ENCODE results near the gene GFY. TPM values are rescaled to one million over a fixed set of nuclear protein-coding genes. Genes with fewer than 3 reads are reported as not detected.

Gene GFY
- total and polyA plus RNA-seq, 4 donors: not detected

GRCh38 chr19:49473868-49474541 is 48.8 kb downstream of the GFY start, which contains the start of gene FLT3LG:
Gene FLT3LG, plus strand, starts transcription at chr19:49474215. Its CDS starts 425 bp downstream, at chr19:49474640.
- Histone ChIP-seq H3K9me3 (ENCODE audit: control insufficient read depth, low read length) (no peaks in the 10 kb centered on the region), H3K4me3 (ENCODE audit: low read length in 2 of 2) (peak within 1 kb of the TSS; percentile 85 to 86), H3K27me3 (ENCODE audit: control insufficient read depth in 1 of 2, insufficient read depth in 2 of 2, low read length in 1 of 2) (no peaks in the 10 kb centered on the region), H3K4me1 (ENCODE audit: control insufficient read depth in 1 of 2, insufficient read depth in 2 of 2, low read length in 2 of 2) (no peaks in the 10 kb centered on the region), H3K27ac (ENCODE audit: low read depth in 1 of 2, low read length in 2 of 2) (no peak within 1 kb of the TSS), H3K36me3 (ENCODE audit: control insufficient read depth in 1 of 2, insufficient read depth in 2 of 2, low read length in 1 of 2) (no peaks in the 10 kb centered on the region)
- WGBS, 2 donors: 2% methylated on average over 33 of the region's 33 CpGs
- DNase-seq (peak; percentile 88 to 93), ATAC-seq (ENCODE audit: low FRiP score) (peak; percentile 89)
- intact Hi-C loops (cut with DNase I): loop anchor here (2.0 to 5.0 kb wide), 2 partner anchors 73 kb away; no protein-coding TSS in a partner anchor

- Histone ChIP-seq H3K4me3 (ENCODE audit: low read length in 2 of 2) (peak overlapping the region; percentile 85 to 86), H3K27ac (ENCODE audit: low read depth in 1 of 2, low read length in 2 of 2) (no peak overlapping the region), H3K36me3 (ENCODE audit: control insufficient read depth in 1 of 2, insufficient read depth in 2 of 2, low read length in 1 of 2) (no peaks in the 10 kb centered on the region), H3K27me3 (ENCODE audit: control insufficient read depth in 1 of 2, insufficient read depth in 2 of 2, low read length in 1 of 2) (no peaks in the 10 kb centered on the region), H3K4me1 (ENCODE audit: control insufficient read depth in 1 of 2, insufficient read depth in 2 of 2, low read length in 2 of 2) (no peaks in the 10 kb centered on the region), H3K9me3 (ENCODE audit: control insufficient read depth, low read length) (no peaks in the 10 kb centered on the region)
- intact Hi-C loops (cut with DNase I): loop anchor here (2.0 to 5.0 kb wide), 2 partner anchors 72 to 73 kb away; no protein-coding TSS in a partner anchor
- WGBS, 2 donors: 8% methylated on average over 11 of the region's 11 CpGs
- ATAC-seq (ENCODE audit: low FRiP score) (peak; percentile 1), DNase-seq (no peak)
These were observed 49.3 kb downstream of the GFY start for GRCh38 chr19:49474542-49474924.

GRCh38 chr19:49475191-49475917 is 50.2 kb downstream of the GFY start:
- H3K4me3 ChIP-seq (ENCODE audit: low read length in 2 of 2): no peak overlapping the region
- H3K27me3 ChIP-seq (ENCODE audit: control insufficient read depth in 1 of 2, insufficient read depth in 2 of 2, low read length in 1 of 2): no peaks in the 10 kb centered on the region
- intact Hi-C loops (cut with DNase I): loop anchor here in 1 of 2 donors (2.0 kb wide), 1 partner anchor 71 kb away; no protein-coding TSS in a partner anchor
- ATAC-seq (ENCODE audit: low FRiP score) (no peak), DNase-seq (no peak)
- 63 to 69% methylated on average over 15 of the region's 15 CpGs for WGBS, 2 donors
- H3K36me3 ChIP-seq (ENCODE audit: control insufficient read depth in 1 of 2, insufficient read depth in 2 of 2, low read length in 1 of 2): no peaks in the 10 kb centered on the region
- H3K27ac ChIP-seq (ENCODE audit: low read depth in 1 of 2, low read length in 2 of 2): no peak overlapping the region
- H3K4me1 ChIP-seq (ENCODE audit: control insufficient read depth in 1 of 2, insufficient read depth in 2 of 2, low read length in 2 of 2): no peaks in the 10 kb centered on the region
- no peaks in the 10 kb centered on the region for H3K9me3 ChIP-seq (ENCODE audit: control insufficient read depth, low read length)

GRCh38 chr19:49475995-49476880 is 51.0 kb downstream of the GFY start:
- Histone ChIP-seq H3K36me3 (ENCODE audit: control insufficient read depth in 1 of 2, insufficient read depth in 2 of 2, low read length in 1 of 2) (no peaks in the 10 kb centered on the region), H3K9me3 (ENCODE audit: control insufficient read depth, low read length) (no peaks in the 10 kb centered on the region), H3K4me3 (ENCODE audit: low read length in 2 of 2) (no peak overlapping the region), H3K4me1 (ENCODE audit: control insufficient read depth in 1 of 2, insufficient read depth in 2 of 2, low read length in 2 of 2) (no peaks in the 10 kb centered on the region), H3K27me3 (ENCODE audit: control insufficient read depth in 1 of 2, insufficient read depth in 2 of 2, low read length in 1 of 2) (no peaks in the 10 kb centered on the region), H3K27ac (ENCODE audit: low read depth in 1 of 2, low read length in 2 of 2) (no peak overlapping the region)
- peak in 1 of 2 donors; percentile 86 for DNase-seq
- intact Hi-C loops (cut with DNase I): loop anchor here in 1 of 2 donors (2.0 kb wide), 1 partner anchor 71 kb away; no protein-coding TSS in a partner anchor
- ATAC-seq (ENCODE audit: low FRiP score): peak; percentile 53
- WGBS, 2 donors: 51 to 52% methylated on average over 23 to 27 of the region's 27 CpGs

Other genes with a start within 250 kb of the GFY start
- 1 to 10 TPM; 3.0 to 4.6 TPM for gene SLC6A16, start 100.2 kb upstream of the GFY start, total RNA-seq
- gene SLC6A16, start 100.2 kb upstream of the GFY start, polyA plus RNA-seq: 10 to 100 TPM in 1 of 2 donors, 1 to 10 TPM in 1; 2.4 to 12.9 TPM
- gene CD37, start 90.0 kb upstream of the GFY start, total RNA-seq: 10 to 100 TPM; 18.3 to 40.1 TPM
- gene CD37, start 90.0 kb upstream of the GFY start, polyA plus RNA-seq: 10 to 100 TPM in 1 of 2 donors, 1 to 10 TPM in 1; 5.2 to 10.8 TPM
- 10 to 100 TPM; 41.3 to 48.8 TPM for gene TEAD2, start 63.0 kb upstream of the GFY start, total RNA-seq
- gene TEAD2, start 63.0 kb upstream of the GFY start, polyA plus RNA-seq: 10 to 100 TPM; 17.7 to 43.3 TPM
- under 1 TPM in 1 of 2 donors, not detected in 1; 0.69 TPM for gene DKKL1, start 61.5 kb upstream of the GFY start, total RNA-seq
- not detected for gene DKKL1, start 61.5 kb upstream of the GFY start, polyA plus RNA-seq
- not detected for gene KASH5, start 37.1 kb upstream of the GFY start, total RNA-seq
- not detected for gene KASH5, start 37.1 kb upstream of the GFY start, polyA plus RNA-seq
- gene PTH2, start 1.9 kb upstream of the GFY start, total RNA-seq: not detected
- gene PTH2, start 1.9 kb upstream of the GFY start, polyA plus RNA-seq: not detected
- gene SLC17A7, start 16.1 kb downstream of the GFY start, total RNA-seq: 1 to 10 TPM; 1.0 to 4.7 TPM
- gene SLC17A7, start 16.1 kb downstream of the GFY start, polyA plus RNA-seq: under 1 TPM; 0.15 to 0.50 TPM
- gene PIH1D1, start 26.4 kb downstream of the GFY start, total RNA-seq: 10 to 100 TPM; 45.0 to 74.7 TPM
- 100 to 1,000 TPM in 1 of 2 donors, 10 to 100 TPM in 1; 53.7 to 124 TPM for gene PIH1D1, start 26.4 kb downstream of the GFY start, polyA plus RNA-seq
- 10 to 100 TPM; 17.1 to 23.7 TPM for gene ALDH16A1, start 27.8 kb downstream of the GFY start, total RNA-seq
- gene ALDH16A1, start 27.8 kb downstream of the GFY start, polyA plus RNA-seq: 10 to 100 TPM in 1 of 2 donors, 1 to 10 TPM in 1; 4.8 to 62.4 TPM
- 10 to 100 TPM in 1 of 2 donors, 1 to 10 TPM in 1; 6.3 to 17.6 TPM for gene FLT3LG, start 48.8 kb downstream of the GFY start, total RNA-seq
- gene FLT3LG, start 48.8 kb downstream of the GFY start, polyA plus RNA-seq: 10 to 100 TPM; 15.9 to 36.0 TPM
- 1,000 to 10,000 TPM; 1,716 to 1,917 TPM for gene RPL13A, start 62.2 kb downstream of the GFY start, total RNA-seq
- gene RPL13A, start 62.2 kb downstream of the GFY start, polyA plus RNA-seq: 1,000 to 10,000 TPM; 3,431 to 4,797 TPM
- 1,000 to 10,000 TPM; 1,366 to 1,509 TPM for gene RPS11, start 71.0 kb downstream of the GFY start, total RNA-seq
- gene RPS11, start 71.0 kb downstream of the GFY start, polyA plus RNA-seq: 1,000 to 10,000 TPM; 4,943 to 7,722 TPM
- 100 to 1,000 TPM; 204 to 287 TPM for gene FCGRT, start 87.3 kb downstream of the GFY start, total RNA-seq
- gene FCGRT, start 87.3 kb downstream of the GFY start, polyA plus RNA-seq: 100 to 1,000 TPM; 146 to 162 TPM
- gene RCN3, start 102.6 kb downstream of the GFY start, total RNA-seq: 10 to 100 TPM; 82.6 to 90.2 TPM
- 100 to 1,000 TPM in 1 of 2 donors, 10 to 100 TPM in 1; 50.5 to 165 TPM for gene RCN3, start 102.6 kb downstream of the GFY start, polyA plus RNA-seq
- gene NOSIP, start 155.2 kb downstream of the GFY start, total RNA-seq: 10 to 100 TPM; 38.8 to 40.5 TPM
- gene NOSIP, start 155.2 kb downstream of the GFY start, polyA plus RNA-seq: 100 to 1,000 TPM in 1 of 2 donors, 10 to 100 TPM in 1; 52.5 to 135 TPM
- gene PRRG2, start 155.9 kb downstream of the GFY start, total RNA-seq: 1 to 10 TPM in 1 of 2 donors, under 1 TPM in 1; 0.49 to 1.2 TPM
- gene PRRG2, start 155.9 kb downstream of the GFY start, polyA plus RNA-seq: 1 to 10 TPM in 1 of 2 donors, not detected in 1; 4.1 TPM
- gene PRR12, start 165.8 kb downstream of the GFY start, total RNA-seq: 10 to 100 TPM; 20.2 to 31.3 TPM
- 10 to 100 TPM in 1 of 2 donors, 1 to 10 TPM in 1; 2.6 to 10.1 TPM for gene PRR12, start 165.8 kb downstream of the GFY start, polyA plus RNA-seq
- gene RRAS, start 214.8 kb downstream of the GFY start, total RNA-seq: 100 to 1,000 TPM; 139 to 167 TPM
- gene RRAS, start 214.8 kb downstream of the GFY start, polyA plus RNA-seq: 100 to 1,000 TPM; 320 to 407 TPM
- gene SCAF1, start 216.8 kb downstream of the GFY start, total RNA-seq: 10 to 100 TPM; 53.0 to 54.5 TPM
- 10 to 100 TPM; 10.1 to 19.0 TPM for gene SCAF1, start 216.8 kb downstream of the GFY start, polyA plus RNA-seq
- gene IRF3, start 240.5 kb downstream of the GFY start, total RNA-seq: 10 to 100 TPM; 53.7 to 82.7 TPM
- gene IRF3, start 240.5 kb downstream of the GFY start, polyA plus RNA-seq: 100 to 1,000 TPM in 1 of 2 donors, 10 to 100 TPM in 1; 37.8 to 278 TPM
- gene BCL2L12, start 240.5 kb downstream of the GFY start, total RNA-seq: 10 to 100 TPM in 1 of 2 donors, 1 to 10 TPM in 1; 9.9 to 14.0 TPM
- gene BCL2L12, start 240.5 kb downstream of the GFY start, polyA plus RNA-seq: 10 to 100 TPM in 1 of 2 donors, 1 to 10 TPM in 1; 5.8 to 16.4 TPM